Measurements from ENCODE around the gene TEAD2. TPM values are rescaled to one million over a fixed set of nuclear protein-coding genes. Genes with fewer than 3 reads are reported as not detected.
A peak's percentile ranks its signal among the peaks of the same experiment; 100 is the strongest.
"Not testable (repeated sequence)": the region's sequence is repeated elsewhere in the genome, so short reads cannot be mapped to it uniquely, and the experiment has no call there.

TEAD2 gene
- total RNA-seq, 4 donors from 2014 or later = 1.2 to 28.1 (median 7.9) TPM

GRCh38 chr19:49331616-49332055, 30.6 kb downstream of the TEAD2 start:
- H3K27ac ChIP-seq = peak overlapping the region in 1 of 4 donors; percentile 89
- H3K4me3 ChIP-seq = no peak overlapping the region
- H3K4me1 ChIP-seq = peaks cover 0 to 18% (median 6%) of the 10 kb centered on the region in 4 donors
- H3K36me3 ChIP-seq = no peaks in the 10 kb centered on the region
- H3K27me3 ChIP-seq = no peaks in the 10 kb centered on the region
- H3K9me3 ChIP-seq = no peaks in the 10 kb centered on the region
- no peak for TF ChIP-seq POLR2A (IDR thresholded peaks at IDR 0.05)
- TF ChIP-seq, protein P1, sequence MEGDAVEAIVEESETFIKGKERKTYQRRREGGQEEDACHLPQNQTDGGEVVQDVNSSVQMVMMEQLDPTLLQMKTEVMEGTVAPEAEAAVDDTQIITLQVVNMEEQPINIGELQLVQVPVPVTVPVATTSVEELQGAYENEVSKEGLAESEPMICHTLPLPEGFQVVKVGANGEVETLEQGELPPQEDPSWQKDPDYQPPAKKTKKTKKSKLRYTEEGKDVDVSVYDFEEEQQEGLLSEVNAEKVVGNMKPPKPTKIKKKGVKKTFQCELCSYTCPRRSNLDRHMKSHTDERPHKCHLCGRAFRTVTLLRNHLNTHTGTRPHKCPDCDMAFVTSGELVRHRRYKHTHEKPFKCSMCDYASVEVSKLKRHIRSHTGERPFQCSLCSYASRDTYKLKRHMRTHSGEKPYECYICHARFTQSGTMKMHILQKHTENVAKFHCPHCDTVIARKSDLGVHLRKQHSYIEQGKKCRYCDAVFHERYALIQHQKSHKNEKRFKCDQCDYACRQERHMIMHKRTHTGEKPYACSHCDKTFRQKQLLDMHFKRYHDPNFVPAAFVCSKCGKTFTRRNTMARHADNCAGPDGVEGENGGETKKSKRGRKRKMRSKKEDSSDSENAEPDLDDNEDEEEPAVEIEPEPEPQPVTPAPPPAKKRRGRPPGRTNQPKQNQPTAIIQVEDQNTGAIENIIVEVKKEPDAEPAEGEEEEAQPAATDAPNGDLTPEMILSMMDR (IDR thresholded peaks at IDR 0.05) = no peak
- peak in 2 of 3 donors; percentile 72 to 76 for DNase-seq

DNA sequence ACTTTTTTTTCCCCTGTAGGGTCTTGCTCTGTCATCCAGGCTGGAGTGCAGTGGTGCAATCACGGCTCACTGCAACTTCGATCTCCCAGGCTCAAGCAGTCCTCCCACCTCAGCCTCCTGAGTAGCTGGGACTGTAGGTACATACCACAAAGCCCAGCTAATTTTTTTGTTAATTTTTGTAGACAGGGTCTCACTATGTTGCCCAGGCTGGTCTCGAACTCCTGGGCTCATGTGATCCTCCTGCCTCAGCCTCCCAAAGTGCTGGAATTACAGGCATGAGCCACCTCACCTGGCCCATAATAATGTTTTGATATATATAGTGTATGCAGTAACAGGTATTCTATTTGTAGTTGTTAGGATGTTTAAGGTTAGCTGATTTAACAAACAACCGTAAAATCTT, 31.0 kb downstream of the TEAD2 start:
- not testable (repeated sequence) for H3K4me3 ChIP-seq, H3K36me3 ChIP-seq, H3K9me3 ChIP-seq, H3K27me3 ChIP-seq
- peak overlapping the region in 2 of 4 donors; percentile 31 to 89 for H3K27ac ChIP-seq
- H3K4me1 ChIP-seq = peaks cover 0 to 18% (median 6%) of the 10 kb centered on the region in 4 donors
- peak in 1 of 3 donors; percentile 22 for DNase-seq

DNA sequence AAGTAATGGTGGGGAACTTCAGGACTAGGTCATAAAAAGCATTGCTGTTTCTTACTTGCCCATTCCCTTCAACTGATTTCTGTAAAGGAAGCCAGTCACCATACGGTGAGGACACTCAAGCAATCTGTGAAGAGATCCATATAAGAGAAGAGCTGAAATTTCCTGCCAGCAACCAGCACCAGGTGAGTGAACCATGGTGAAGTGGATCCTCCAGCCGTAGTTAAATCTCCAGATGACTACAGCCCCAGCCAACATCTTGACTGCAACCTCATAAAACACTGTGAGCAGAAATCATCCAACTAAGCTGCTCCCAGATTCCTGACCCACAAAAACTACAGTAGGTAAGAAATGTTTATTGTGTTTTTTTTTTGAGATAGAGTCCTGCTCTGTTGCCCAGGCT, 33.5 kb downstream of the TEAD2 start:
- no peak for DNase-seq
- Histone ChIP-seq H3K4me1 (peaks cover 0 to 17% (median 6%) of the 10 kb centered on the region in 4 donors), H3K9me3 (no peaks in the 10 kb centered on the region), H3K27ac (peak overlapping the region in 2 of 4 donors; percentile 58 to 89), H3K27me3 (no peaks in the 10 kb centered on the region), H3K36me3 (no peaks in the 10 kb centered on the region), H3K4me3 (no peak overlapping the region)
- TF ChIP-seq, protein P1 (IDR thresholded peaks at IDR 0.05) = no peak
- TF ChIP-seq POLR2A (IDR thresholded peaks at IDR 0.05) = no peak

- Histone ChIP-seq H3K27me3 (no peaks in the 10 kb centered on the region), H3K36me3 (no peaks in the 10 kb centered on the region), H3K9me3 (no peaks in the 10 kb centered on the region), H3K4me1 (peaks cover 0 to 13% (median 3%) of the 10 kb centered on the region in 4 donors), H3K27ac (peak overlapping the region in 2 of 4 donors; percentile 58 to 89), H3K4me3 (no peak overlapping the region)
- TF ChIP-seq, protein P1 (IDR thresholded peaks at IDR 0.05) = peak; percentile 10 to 73 (median 68)
- no peak for TF ChIP-seq POLR2A (IDR thresholded peaks at IDR 0.05)
- DNase-seq = peak in 1 of 3 donors; percentile 71
These were observed 34.2 kb downstream of the TEAD2 start for GRCh38 chr19:49327878-49328544.

GRCh38 chr19:49326165-49326704, 36.0 kb downstream of the TEAD2 start:
- Histone ChIP-seq H3K27ac (peak overlapping the region in 2 of 4 donors; percentile 41 to 89), H3K9me3 (no peaks in the 10 kb centered on the region), H3K36me3 (no peaks in the 10 kb centered on the region), H3K4me1 (peaks cover 0 to 13% (median 0%) of the 10 kb centered on the region in 4 donors), H3K27me3 (no peaks in the 10 kb centered on the region), H3K4me3 (no peak overlapping the region)
- no peak for TF ChIP-seq POLR2A (IDR thresholded peaks at IDR 0.05)
- TF ChIP-seq, protein P1 (IDR thresholded peaks at IDR 0.05) = no peak
- DNase-seq = no peak

GRCh38 chr19:49325756-49326155, 36.5 kb downstream of the TEAD2 start:
- H3K27me3 ChIP-seq, H3K4me3 ChIP-seq, H3K9me3 ChIP-seq, DNase-seq, H3K36me3 ChIP-seq: not testable (repeated sequence)
- Histone ChIP-seq H3K4me1 (peaks cover 0 to 13% (median 0%) of the 10 kb centered on the region in 4 donors), H3K27ac (peak overlapping the region in 2 of 4 donors; percentile 41 to 89)

Measured in Peyer's patch (tissue), 4 donors.